ENCODE data around the gene EPHA6.
"Not testable (repeated sequence)": the region's sequence is repeated elsewhere in the genome, so short reads cannot be mapped to it uniquely, and the experiment has no call there.

Gene EPHA6

DNA sequence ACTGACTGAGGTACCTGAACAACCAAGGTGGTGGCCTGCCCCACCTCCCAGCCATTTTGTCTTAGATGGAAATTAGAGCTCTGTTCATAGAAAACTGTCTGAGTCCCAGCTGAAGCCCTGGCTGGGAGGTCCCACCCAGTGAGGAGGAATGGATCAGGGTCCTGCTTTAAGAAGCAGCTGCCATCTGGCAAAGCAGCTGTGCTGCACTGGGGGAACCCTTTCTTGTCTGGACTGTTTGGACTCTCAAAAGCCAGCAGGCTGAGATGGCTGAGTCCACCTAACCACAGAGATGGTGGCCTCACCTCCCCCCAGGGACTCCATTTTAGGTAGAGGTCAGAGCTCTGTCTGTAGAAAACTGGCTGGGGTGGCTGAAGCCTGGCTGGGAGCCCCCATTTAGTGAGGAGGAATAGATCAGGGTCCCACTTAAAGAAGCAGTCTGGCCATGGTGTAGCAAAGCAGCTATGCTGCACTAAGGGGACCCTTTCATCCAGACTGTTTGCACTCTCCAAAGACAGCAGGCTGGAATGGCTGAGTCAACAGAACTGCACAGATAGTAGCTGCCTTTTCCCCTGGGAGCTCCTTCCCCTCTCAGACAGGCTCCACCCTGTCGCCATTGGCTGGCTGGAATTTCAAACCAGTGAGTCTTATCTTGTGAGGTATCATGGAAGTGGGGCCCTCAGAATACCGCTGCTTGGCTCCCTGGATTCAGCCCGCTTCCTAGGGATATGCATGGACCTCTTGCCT lies 116.9 kb downstream of the EPHA6 start:
- no peak for DNase-seq

DNA sequence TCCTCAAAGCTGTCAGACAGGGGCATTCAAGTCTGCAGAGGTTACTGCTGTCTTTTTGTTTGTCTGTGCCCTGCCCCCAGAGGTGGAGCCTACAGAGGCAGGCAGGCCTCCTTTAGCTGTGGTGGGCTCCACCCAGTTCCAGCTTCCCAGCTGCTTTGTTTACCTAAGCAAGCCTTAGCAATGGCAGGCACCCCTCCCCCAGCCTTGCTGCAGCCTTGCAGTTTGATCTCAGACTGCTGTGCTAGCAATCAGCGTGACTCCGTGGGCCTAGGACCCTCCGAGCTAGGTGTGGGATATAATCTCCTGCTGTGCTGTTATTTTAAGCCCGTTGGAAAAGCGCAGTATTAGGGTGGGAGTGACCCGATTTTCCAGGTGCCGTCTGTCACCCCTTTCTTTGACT lies 127.7 kb downstream of the EPHA6 start:
- not testable (repeated sequence) for DNase-seq

DNA sequence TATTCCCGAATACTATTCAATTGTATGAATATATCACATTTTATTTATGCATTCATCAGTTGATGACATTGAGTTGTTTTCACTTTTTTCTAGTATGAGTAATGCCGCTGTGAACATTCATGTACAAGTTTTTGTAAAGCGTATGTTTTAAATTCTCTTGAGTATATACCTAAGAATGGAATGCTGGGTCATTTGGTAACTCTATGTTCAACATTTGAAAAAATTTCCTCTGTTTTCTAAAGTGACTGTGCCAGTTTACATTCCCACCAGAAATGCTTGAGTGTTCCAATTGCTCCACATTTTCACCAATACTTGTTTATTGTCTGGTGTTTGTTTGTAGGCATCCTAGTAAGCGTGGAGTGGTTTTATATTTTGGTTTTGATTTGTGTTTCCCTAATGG lies 144.5 kb downstream of the EPHA6 start:
- no peak for DNase-seq

- no peak for DNase-seq
Observed at GRCh38 chr3:96959474-96959873, 145.1 kb downstream of the EPHA6 start.

GRCh38 chr3:96959901-96960641 lies 145.7 kb downstream of the EPHA6 start:
- DNase-seq: no peak

- DNase-seq: no peak
Observed at GRCh38 chr3:96960661-96961330, 146.4 kb downstream of the EPHA6 start.

DNA sequence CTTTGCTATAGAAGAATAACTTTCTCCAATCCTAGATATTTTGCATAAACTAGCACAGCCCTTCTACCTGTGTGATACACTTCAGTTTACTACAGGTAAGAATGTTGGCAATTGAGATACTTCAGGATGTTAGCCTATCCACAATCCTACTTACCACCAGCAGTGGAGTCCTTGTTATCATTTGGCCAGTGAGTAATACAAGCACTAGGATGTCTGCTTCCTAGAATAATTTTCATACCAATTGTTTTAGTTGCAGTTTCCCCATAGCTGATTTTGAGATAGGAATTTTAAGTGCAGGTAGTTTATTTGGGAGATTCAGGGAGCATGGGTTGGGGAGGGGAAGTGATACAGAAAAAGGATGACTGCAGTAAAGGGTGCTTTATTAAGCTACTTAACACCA lies 147.2 kb downstream of the EPHA6 start:
- no peak for DNase-seq

- no peak for DNase-seq
Observed at GRCh38 chr3:96966181-96966929, 152.0 kb downstream of the EPHA6 start.

GRCh38 chr3:96970211-96970610 lies 155.8 kb downstream of the EPHA6 start:
- no peak for DNase-seq

DNA sequence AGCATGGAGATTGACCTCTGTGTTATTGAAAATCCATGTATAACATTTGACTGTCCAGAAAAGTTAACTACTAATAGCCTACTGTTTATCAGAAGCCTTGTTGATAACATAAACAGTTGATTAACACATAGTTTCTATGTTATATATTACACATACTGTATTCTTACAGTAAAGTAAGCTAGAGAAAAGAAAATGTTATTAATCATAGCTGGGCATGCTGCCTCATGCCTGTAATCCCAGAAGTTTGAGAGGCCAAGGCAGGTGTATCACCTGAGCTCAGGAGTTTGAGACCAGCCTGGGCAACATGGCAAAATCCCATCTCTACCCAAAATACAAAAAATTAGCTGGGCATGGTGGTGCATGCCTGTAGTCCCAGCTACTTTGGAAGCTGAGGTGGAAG lies 163.3 kb downstream of the EPHA6 start:
- no peak for DNase-seq

- not testable (repeated sequence) for DNase-seq
Observed at GRCh38 chr3:96983716-96984115, 169.3 kb downstream of the EPHA6 start.

GRCh38 chr3:96986241-96986640 lies 171.8 kb downstream of the EPHA6 start:
- peak; percentile 74 for DNase-seq

GRCh38 chr3:96991231-96991630 lies 176.8 kb downstream of the EPHA6 start:
- no peak for DNase-seq

DNA sequence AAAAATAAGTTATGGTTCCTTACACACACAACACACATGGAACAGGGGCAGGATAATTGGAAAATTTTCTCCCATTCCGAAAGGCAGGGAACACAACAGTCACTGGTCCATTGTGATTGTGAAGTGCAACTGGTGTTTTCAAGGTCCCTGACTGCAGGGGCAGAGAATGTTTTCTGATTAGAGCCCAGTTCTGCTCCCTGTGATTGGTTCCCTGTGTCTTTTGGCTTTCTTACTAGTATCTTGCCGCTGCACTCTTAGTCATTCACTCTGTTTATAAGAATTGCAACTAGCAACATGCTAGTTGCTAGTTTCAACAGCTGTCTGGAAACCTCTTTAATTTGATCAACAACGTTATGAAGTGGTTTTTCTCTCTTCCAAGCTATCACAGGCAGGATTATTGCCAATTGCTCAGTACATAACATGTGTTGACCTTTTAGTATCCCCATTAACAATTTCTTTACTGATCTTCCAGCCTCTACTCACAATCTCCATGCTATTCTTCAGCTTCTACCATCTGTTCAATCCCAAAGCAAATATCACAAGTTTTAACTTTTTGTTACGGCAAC lies 177.5 kb downstream of the EPHA6 start:
- DNase-seq: no peak

DNA sequence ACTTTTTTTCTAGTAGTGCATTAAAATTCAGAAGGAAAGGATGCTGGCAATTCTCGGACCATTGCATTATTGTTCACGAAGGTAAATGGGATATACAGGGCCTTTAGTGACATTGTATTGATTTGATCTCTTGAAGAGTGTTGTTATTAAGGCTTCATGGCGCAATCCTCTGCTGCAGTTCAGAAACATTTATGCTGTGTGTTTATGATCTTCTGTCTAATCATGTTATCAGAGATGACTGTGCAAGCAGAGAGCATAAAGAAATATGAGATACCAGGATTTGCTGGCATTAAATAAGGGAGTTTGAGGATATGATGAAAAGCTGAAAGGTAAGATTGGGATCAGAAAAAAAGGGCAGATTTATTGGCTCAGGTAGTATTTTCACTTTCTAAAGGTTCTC lies 180.6 kb downstream of the EPHA6 start:
- no peak for DNase-seq

GRCh38 chr3:96996009-96996408 lies 181.6 kb downstream of the EPHA6 start:
- DNase-seq: peak; percentile 78

- no peak for DNase-seq
Observed at GRCh38 chr3:97001611-97002010, 187.2 kb downstream of the EPHA6 start.

DNA sequence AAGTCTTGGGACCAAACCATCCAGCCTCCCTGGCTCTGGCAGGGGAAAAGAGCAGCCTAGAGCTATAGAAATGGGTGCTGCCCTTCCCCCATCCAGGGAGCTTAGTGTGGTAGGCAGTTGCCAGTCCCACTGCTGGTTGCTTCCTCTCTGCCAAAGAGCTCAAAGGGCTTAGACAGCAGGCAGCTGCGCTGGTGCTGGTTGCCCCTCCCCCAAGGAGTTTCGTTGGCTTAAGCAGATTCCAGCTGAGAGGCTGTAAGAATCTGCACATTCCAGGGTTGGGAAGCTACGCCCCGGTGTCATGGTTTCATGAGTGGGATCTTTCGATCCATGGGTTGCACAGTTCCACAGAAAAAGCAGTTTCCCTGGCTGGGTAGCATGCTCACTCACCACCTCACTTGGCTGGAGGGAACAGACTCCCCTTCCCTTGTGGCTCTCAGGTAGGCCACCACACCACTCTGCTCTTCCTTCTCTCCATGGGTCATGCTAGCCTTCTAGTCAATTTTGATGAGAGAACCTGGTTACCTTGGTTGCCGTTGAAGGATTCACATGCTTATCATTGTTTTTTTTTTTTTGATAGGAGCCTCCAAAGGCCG lies 195.1 kb downstream of the EPHA6 start:
- DNase-seq: peak; percentile 92

DNA sequence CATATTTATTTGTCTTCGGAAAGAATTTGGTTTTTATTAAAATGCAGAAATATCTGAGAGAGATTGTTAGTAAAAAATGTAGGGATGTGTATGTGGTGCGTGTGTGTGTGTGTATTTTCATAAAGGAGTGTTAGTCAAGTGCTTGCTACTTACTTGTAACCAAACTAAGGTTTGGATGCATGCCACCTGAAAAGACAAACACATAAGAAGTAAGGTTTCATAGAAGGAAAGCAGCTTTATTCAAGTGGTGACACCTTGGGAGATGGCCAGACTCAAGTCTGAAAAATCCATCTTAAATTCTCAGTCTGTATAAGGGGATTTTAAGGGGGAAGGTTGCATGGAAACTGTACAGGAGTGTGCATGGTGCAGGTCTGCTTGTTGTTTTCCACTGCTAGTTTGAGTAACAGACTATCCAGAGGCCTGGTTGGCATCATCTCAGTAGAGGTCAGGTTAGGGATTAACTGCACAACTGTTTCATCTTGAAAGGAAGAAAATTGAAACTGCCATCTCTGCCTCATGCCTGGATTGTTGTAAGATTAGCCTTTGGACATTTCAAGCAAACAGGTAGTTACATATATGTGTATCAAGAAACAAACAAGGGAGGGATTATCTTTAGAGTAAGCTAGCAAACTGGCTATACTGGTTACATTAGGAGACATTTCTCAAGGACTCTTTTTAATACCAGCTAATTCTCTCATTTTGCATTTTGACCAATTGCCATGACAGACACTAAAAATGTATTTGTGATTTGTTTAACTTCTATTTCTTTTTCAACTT lies 196.7 kb downstream of the EPHA6 start:
- DNase-seq: peak; percentile 58

DNA sequence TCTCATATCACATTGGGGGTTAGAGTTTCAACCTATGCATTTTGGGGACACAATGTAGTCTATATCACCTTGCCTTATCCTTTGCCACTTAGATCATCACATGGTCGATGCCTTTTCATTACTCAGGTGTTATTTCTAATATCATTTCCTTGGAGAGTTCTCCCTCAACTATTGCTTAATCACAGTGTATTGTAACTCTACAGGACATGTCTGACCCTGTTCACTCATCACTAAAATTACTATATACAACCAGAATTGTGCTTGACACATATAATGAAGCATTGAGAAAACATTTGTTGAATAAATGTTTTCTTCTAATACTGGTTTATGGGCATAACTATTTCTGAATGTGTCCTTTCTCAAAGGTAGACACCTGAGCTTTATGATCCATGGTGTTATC lies 207.4 kb downstream of the EPHA6 start:
- DNase-seq: no peak

DNA sequence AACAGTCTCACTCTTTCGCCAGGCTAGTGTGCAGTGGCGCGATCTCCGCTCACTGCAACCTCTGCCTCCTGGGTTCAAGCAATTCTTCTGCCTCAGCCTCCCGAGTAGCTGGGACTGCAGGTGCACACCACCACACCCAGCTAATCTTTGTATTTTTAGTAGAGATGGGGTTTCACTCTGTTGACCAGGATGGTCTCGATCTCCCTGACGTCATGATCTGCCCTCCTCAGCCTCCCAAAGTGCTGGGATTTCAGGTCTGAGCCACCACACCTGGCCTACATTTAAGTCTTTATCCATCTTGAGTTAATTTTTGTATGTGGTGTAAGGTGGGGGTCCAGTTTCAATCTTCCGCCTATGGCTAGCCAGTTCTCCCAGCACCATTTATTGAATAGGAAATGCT lies 211.2 kb downstream of the EPHA6 start:
- DNase-seq: not testable (repeated sequence)

- DNase-seq: no peak
Observed at GRCh38 chr3:97029972-97030371, 215.6 kb downstream of the EPHA6 start.
